GM15510 (cell line): ENCODE results near the gene CNTLN.

Experiments
- POLR2A ChIP-seq: IDR thresholded peaks from 3 replicates; pipeline ENCODE4 v1.6.1; 2011; ENCODE audit warnings: borderline replicate concordance; ENCODE audit not compliant: insufficient read length; ENCODE audit errors: extremely low read depth

CNTLN gene

GRCh38 chr9:17229945-17230560 is 95.2 kb downstream of the CNTLN start:
- no peak for TF ChIP-seq POLR2A

GRCh38 chr9:17230646-17231045 is 95.8 kb downstream of the CNTLN start:
- TF ChIP-seq POLR2A, result no peak

GRCh38 chr9:17236147-17236546 is 101.3 kb downstream of the CNTLN start:
- no peak for TF ChIP-seq POLR2A

- TF ChIP-seq POLR2A, result no peak
Observed at GRCh38 chr9:17246770-17247169, 111.9 kb downstream of the CNTLN start.

- TF ChIP-seq POLR2A, result no peak
Observed at GRCh38 chr9:17251100-17251499, 116.3 kb downstream of the CNTLN start.

- TF ChIP-seq POLR2A, result no peak
Observed at GRCh38 chr9:17269799-17270198, 135.0 kb downstream of the CNTLN start.

- no peak for TF ChIP-seq POLR2A
Observed at GRCh38 chr9:17272536-17272935, 137.7 kb downstream of the CNTLN start.

- TF ChIP-seq POLR2A, result no peak
Observed at GRCh38 chr9:17280350-17281012, 145.6 kb downstream of the CNTLN start.

- TF ChIP-seq POLR2A, result no peak
Observed at GRCh38 chr9:17291766-17292165, 156.9 kb downstream of the CNTLN start.

GRCh38 chr9:17293685-17294084 is 158.8 kb downstream of the CNTLN start:
- TF ChIP-seq POLR2A, result no peak

- TF ChIP-seq POLR2A, result no peak
Observed at GRCh38 chr9:17294822-17295624, 160.2 kb downstream of the CNTLN start.

GRCh38 chr9:17315341-17315740 is 180.5 kb downstream of the CNTLN start:
- no peak for TF ChIP-seq POLR2A

GRCh38 chr9:17318821-17319320 is 184.0 kb downstream of the CNTLN start:
- TF ChIP-seq POLR2A, result no peak

- no peak for TF ChIP-seq POLR2A
Observed at GRCh38 chr9:17319864-17320263, 185.0 kb downstream of the CNTLN start.
